GM18867 (cell line): ENCODE measurements around the gene HEPH.
"Not testable (repeated sequence)": the region's sequence is repeated elsewhere in the genome, so short reads cannot be mapped to it uniquely, and the experiment has no call there.

ENCODE experiments used
- ATAC-seq: cut with Tn5 transposase; IDR thresholded peaks from one replicate; pipeline ENCODE4 v1.9.1; 2021; ENCODE audit warnings: mild to moderate bottlenecking, moderate library complexity; ENCODE audit not compliant: unreplicated experiment

HEPH gene, protein sequence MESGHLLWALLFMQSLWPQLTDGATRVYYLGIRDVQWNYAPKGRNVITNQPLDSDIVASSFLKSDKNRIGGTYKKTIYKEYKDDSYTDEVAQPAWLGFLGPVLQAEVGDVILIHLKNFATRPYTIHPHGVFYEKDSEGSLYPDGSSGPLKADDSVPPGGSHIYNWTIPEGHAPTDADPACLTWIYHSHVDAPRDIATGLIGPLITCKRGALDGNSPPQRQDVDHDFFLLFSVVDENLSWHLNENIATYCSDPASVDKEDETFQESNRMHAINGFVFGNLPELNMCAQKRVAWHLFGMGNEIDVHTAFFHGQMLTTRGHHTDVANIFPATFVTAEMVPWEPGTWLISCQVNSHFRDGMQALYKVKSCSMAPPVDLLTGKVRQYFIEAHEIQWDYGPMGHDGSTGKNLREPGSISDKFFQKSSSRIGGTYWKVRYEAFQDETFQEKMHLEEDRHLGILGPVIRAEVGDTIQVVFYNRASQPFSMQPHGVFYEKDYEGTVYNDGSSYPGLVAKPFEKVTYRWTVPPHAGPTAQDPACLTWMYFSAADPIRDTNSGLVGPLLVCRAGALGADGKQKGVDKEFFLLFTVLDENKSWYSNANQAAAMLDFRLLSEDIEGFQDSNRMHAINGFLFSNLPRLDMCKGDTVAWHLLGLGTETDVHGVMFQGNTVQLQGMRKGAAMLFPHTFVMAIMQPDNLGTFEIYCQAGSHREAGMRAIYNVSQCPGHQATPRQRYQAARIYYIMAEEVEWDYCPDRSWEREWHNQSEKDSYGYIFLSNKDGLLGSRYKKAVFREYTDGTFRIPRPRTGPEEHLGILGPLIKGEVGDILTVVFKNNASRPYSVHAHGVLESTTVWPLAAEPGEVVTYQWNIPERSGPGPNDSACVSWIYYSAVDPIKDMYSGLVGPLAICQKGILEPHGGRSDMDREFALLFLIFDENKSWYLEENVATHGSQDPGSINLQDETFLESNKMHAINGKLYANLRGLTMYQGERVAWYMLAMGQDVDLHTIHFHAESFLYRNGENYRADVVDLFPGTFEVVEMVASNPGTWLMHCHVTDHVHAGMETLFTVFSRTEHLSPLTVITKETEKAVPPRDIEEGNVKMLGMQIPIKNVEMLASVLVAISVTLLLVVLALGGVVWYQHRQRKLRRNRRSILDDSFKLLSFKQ

DNA sequence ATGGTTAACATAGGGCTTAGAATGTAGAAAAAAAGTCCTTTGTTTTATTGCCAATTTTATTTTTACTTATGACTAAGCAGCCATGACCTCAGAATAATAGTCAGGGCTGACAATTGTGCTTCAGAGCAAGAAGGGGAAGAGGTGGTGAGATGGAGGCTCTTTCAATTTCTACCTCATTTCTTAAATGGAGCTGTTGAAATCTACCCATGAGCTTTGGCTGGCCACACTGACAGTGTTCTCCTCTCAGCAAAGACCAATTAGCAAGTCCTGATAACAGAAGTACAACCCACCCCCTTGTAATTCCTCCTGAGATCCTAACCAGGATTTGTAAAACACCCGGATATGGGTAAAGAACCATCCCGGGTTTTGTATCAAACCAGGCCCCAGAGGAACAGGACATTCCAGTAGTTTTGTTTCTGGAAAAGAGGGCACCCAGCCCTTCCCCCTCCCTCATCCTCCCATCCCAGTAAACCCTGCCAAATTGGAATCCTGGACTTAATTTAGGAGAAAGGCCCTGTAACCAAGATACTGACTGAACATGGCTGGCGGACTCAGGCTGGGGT, at the start of gene HEPH:
Gene HEPH (plus strand): TSS at position 399 of the 563 bp plus-strand sequence. CDS start 6,324 bp downstream, outside the sequence.
- ATAC-seq, result peak; percentile 71

DNA sequence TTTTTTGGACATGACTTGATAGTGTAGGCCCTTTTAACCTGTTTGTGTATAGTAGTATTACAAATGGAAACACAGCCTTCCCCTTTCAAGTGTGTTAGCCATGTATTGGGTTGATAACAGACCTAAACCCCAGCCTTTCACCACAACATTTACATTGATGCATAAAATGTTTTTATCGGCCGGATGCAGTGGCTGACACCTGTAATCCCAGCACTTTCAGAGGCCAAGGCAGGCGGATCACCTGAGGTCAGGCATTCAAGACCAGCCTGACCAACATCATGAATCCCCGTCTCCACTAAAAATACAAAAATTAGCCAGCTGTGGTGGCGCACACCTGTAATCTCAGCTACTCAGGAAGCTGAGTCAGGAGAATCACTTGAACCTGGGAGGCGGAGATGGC, 45.3 kb upstream of the HEPH start:
- peak; percentile 88 for ATAC-seq

DNA sequence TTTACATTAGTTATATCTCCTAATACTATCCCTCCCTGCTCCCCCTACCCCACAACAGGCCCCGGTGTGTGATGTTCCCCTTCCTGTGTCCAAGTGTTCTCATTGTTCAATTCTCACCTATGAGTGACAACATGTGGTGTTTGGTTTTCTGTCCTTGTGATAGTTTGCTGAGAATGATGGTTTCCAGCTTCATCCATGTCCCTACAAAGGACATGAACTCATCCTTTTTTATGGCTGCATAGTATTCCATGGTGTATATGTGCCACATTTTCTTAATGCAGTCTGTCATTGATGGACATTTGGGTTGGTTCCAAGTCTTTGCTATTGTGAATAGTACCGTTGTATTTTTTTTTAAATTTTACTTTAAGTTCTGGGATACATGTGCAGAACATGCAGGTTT, 42.7 kb upstream of the HEPH start:
- not testable (repeated sequence) for ATAC-seq

DNA sequence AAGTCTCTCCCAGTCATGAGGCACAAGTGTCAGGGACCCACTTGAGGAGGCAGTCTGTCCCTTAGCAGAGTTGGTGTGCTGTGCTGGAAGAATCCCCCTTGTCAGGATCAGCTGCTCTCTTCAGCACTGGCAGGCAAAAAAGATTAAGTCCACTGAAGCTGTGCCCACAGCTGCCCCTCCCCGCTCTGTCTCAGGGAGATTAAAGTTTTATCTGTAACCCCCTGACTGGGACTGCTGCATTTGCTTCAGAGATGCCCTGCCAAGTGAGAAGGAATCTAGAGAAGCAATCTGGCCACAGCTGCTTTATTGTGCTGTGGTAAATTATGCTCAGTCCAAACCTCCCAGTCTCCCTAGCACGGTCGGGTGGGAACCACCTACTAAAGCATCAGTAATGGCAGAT, 37.4 kb upstream of the HEPH start:
- no peak for ATAC-seq

DNA sequence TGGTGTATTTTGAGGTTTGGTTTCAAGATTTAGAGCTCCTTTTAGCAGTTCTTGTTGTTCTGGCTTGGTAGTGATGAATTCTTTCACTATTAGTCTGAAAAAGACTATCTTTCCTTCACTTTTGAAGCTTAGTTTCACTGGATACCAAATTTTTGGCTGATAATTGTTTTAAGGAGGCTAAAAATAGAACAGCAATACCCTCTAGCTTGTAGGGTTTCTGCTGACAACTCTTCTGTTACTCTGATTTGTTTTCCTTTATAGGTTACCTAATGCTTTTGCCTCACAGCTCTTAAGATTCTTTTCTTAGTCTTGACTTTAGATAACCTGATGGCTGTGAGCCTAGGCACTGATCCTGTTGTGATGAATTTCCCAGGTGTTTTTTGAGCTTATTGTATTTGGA, 33.6 kb upstream of the HEPH start:
- ATAC-seq, result no peak

DNA sequence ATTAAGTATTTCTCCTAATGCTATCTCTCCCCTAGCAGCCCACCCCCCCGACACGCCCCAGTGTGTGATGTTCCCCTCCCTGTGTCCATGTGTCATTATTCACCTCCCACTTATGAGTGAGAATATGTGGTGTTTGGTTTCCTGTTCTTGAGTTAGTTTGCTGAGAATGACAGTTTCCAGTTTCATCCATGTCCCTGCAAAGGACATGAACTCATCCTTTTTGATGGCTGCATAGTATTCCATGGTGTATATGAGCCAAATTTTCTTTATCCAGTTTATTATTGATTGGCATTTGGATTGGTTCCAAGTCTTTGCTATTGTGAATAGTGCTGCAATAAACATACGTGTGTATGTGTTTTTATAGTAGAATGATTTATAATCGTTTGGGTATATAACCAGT, 28.8 kb upstream of the HEPH start:
- not testable (repeated sequence) for ATAC-seq

DNA sequence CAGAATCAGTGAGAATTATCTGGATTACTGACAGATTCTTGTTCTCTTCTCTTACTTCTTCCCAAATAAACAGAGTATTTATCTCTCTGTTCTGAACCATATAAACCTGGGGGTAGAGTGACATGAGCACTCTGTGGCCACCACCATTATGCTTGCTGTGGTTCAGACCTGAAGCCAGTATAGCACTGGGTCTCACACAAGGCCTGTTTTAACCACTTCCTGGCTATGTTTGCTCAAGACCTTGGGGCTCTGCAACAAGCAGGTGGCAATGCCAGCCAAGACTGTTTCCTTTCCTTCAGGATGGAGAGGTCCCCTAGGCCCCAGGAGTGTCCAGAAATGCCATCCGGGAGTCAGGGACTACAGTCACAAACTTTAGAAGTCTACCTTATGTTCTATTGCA, 21.7 kb upstream of the HEPH start:
- ATAC-seq, result no peak

DNA sequence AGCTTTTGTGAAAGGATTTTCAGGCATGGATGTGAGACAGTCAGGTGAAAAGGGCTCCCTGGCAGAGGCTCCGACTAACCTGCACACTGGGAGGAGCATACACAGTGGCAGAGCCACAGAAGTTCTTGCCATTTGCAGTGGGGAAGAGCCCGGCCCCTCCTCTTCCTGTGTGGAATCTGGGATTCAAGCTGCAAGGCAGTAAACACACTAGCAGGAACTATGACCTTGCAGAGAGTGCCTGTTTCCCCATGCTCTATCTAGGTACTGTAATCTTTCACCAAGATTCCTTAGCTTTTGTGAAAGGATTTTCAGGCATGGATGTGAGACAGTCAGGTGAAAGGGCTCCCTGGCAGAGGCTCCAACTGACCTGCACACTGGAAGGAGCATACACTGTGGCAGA, 19.8 kb upstream of the HEPH start:
- no peak for ATAC-seq

DNA sequence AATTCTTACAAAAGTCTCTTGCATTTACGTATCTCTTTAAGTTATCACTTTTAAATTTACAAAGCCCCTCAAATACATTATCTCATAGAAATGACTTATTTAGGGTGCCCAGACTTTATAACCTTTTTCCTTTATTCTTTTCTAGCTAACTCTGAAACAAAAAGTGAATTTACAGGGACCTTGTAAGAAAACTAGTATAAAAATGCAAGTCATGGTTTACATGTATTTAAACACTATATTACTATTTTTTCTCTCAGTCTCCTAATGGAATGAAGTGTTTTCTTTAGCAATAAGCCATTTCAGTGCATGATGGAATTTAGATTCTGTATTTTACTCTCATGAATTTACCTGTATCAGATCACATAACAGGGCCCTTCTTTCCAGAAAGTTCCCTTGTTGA, 14.5 kb upstream of the HEPH start:
- ATAC-seq, result no peak

DNA sequence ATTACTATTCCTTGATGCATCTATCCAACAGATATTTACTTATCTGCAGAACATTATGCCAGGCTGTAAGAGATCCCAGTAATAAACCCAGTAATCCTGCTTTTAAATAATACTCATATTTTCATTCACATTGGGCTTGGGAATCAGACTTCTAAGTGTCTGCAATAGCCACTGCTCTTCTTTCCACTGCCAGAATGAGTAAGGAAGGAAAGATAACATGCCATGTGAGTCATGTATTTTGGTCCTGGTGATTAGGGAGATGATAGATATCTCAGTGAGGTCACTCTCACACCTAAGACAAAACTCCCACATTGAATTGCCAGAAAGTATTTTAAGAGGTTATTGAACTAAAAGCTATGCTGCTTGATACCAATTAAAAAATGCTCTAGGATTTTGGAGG, 13.9 kb upstream of the HEPH start:
- no peak for ATAC-seq

DNA sequence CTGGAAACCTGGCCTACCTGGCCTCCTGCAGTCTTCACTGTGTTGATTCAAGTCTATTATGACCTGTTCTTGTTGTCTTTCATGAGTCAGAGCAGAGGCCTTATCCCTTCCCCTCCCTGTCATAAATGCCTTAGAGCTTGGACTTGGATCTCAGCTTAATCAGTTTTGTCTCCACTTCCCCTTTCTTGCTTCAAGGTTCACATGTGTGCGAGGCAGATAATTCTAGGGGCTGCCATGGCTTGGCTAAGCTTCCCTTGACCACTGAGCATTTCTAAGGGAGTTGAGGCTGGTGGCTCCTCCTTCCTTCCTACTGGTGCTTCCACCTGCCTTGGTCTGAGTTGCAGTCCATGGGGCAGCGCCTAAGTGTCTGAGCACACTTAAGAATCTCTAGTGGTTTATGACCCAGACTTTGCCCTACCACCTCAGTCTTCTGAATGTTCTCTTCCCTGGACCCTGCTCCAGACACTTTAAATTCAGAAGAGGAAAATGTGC, 1.7 kb upstream of the HEPH start:
- no peak for ATAC-seq

DNA sequence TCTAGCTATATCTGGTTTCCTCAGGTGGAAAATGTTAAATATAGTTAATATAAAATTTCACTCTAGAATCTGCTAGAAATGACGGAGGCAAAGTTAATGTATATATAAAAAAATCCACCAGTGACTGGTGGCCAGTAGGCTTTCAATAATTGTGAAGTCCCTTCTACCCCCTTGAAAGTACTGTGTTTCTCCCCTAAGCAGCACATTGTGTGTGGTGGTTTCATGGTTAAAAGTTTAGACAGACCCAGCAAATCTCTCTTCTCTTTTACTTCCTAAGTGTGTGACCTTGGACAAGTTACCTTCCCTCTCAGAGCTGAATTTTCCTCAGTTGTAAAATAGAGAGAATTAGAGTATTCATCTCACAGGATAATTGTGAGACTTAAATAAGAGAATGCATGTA, 600 bp upstream of the HEPH start:
- ATAC-seq, result peak; percentile 35

DNA sequence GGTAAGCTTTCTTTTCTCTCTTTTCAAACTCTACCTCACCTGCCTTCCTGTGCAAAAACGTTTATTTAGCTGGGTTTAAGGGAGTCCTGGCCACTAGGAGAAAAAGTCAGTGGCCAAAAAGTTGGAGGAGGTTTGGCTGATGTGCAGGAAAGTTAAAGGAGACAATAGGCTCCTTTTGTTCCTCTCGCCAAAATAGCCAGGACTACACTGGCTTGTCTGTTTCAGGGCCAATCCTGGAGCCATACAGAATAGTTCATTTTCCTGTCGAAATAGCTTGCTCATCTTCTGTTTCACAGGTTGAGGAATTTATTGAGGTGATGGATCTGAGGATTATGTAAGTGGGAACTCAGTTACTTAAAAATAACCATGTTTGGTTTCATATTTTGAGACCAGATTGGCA, 423 bp downstream of the HEPH start:
- ATAC-seq, result no peak

DNA sequence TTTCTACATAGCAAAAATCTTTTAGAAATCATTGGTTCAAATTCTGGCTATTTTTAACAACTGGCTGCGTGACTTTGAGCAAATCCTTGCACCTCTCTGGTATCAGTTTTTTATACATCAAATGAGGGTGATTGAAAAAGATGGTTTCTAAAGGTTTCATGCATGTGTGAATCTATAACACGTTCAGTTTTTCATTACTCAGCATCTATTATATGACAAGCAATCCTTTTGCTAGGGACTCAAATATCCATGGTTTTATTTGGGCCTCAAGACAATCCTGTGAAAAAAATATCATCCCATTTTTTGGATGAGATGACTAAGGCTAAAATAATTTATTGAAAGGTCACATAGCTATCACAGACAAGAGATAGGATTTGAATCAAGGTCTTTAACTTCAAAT, 884 bp downstream of the HEPH start:
- ATAC-seq, result no peak

DNA sequence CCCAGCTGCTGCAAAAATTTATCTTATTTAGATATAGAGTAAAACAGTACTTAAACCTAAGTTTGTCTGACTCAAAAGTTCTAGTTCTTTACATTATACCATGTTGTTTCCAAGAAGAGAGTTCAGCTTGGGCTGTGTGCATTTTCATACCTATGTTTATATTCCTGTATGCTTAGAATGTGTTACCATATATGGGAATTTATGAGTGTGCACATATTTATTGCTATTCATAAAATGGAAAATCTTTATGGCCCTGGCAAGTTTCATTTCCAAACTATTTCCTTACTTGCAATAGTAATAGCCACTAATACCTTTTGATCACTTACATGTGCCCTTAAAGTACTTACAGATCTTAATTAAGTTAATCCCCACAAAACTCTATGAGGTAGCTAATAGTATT, 2.6 kb downstream of the HEPH start:
- ATAC-seq, result no peak

DNA sequence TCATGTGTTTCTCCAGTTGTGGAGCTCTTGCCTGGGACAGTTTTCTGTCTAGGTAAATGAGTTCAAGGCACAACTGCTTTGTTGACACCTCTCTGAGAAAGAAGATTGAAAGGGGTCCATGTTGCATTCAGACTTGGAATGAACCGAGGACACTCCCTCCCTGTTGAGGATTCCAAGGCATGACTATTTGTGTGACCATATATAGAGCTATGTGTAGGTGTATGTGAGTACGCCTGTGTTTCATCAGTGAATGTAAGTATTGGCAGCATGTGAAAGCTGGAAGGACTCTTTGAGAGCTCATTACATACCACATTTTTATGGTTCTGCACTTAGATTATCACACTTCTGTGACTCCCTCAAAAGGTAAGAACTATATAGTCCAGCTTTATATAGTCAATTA, 3.4 kb downstream of the HEPH start:
- no peak for ATAC-seq

DNA sequence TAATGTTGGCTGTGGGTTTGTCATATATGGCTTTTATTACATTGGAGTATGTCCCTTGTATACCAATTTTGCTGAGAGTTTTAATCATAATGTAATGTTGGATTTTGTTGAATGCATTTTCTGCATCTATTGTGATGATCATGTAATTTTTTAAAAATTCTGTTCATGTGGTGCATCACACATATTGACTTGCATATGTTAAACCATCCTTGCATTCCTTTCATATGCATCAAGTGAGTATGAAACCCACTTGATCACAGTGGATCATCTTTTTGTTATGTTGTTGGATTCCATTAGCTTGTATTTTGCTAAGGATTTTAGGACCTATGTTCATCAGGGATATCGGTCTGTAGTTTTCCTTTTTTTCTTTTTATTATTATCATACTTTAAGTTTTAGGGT, 12.1 kb downstream of the HEPH start:
- no peak for ATAC-seq

DNA sequence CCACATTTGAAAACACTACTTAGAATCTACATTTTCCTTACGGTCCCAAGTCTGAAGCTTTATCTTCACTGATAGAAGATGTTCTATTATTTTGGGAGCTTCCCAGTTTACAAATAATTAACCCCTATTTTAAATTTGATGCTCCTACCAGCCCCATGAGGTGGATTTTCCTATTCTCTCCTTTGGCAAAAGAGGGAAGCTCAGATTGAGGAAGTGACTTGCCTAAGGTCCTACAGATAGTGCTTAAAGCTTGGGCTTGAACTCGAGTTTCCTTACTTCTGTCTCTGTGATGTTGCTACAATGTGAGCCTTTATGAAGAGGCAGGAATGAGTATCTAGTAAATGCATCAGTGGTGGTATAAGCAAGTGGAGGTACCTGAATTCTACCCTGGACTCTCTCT, 27.5 kb downstream of the HEPH start:
- no peak for ATAC-seq

DNA sequence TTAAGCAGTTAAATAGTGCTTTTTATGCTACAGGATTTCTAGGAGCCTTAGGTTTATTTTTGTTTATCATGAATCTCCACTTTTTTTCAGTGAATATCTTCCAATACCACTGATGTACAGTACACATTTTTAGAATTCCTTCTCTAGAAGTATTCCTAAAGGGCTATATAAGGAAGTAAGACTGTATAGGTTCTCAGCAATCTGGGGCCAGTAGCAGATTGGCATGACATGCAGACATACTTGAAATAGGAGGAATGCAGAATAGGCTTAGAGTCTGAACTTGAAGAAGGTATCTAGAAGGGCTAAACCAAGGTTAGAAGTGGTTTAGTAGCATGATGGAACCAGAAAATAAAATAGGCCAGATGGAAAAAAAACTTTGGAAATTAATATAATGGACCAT, 29.8 kb downstream of the HEPH start:
- no peak for ATAC-seq

DNA sequence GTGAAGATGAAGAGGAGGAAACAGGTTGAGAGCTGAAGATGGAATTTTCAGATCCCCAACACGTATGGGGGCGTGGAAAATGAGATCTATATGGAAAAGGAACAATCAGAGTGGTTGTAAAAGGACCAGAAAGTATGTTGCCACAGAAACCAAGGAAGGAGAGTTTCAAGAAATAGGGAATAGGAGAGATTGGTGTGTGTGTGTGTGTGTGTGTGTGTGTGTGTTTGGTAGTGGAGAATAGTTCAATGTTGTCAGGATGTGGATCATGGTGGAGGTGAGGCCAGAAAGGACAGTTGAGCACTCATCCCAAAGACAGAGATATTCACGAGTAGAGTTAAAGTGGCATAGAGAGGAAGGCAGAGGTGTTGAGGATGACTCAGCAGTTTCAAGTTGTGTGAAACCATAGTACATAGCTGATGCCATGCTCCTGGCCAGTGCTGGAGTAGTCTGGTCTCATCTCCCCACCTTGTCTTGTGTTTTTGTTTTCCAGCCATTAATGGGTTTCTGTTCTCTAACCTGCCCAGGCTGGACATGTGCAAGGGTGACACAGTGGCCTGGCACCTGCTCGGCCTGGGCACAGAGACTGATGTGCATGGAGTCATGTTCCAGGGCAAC, 36.1 kb downstream of the HEPH start:
- peak; percentile 78 for ATAC-seq
